ENCODE measurements around the gene GABRG3.

The GABRG3 gene

GRCh38 chr15:27127815-27128570 is 157.0 kb downstream of the GABRG3 start:
- no peak overlapping the region for H3K4me3 ChIP-seq (ENCODE audit: control insufficient read depth, low read depth, low read length)
- DNase-seq (ENCODE audit: low read depth), result no peak
- TF ChIP-seq CTCF (conservative IDR thresholded peaks at IDR 0.05; ENCODE audit: control insufficient read depth, insufficient read depth, low read depth, low read length), result no peak

GRCh38 chr15:27133249-27133648 is 162.3 kb downstream of the GABRG3 start:
- no peak for DNase-seq (ENCODE audit: low read depth)
- H3K4me3 ChIP-seq (ENCODE audit: control insufficient read depth, low read depth, low read length), result no peak overlapping the region
- TF ChIP-seq CTCF (conservative IDR thresholded peaks at IDR 0.05; ENCODE audit: control insufficient read depth, insufficient read depth, low read depth, low read length), result no peak

GRCh38 chr15:27134481-27134880 is 163.5 kb downstream of the GABRG3 start:
- TF ChIP-seq CTCF (conservative IDR thresholded peaks at IDR 0.05; ENCODE audit: control insufficient read depth, insufficient read depth, low read depth, low read length), result no peak
- DNase-seq (ENCODE audit: low read depth), result no peak
- no peak overlapping the region for H3K4me3 ChIP-seq (ENCODE audit: control insufficient read depth, low read depth, low read length)

GRCh38 chr15:27135151-27135550 is 164.2 kb downstream of the GABRG3 start:
- no peak for DNase-seq (ENCODE audit: low read depth)
- TF ChIP-seq CTCF (conservative IDR thresholded peaks at IDR 0.05; ENCODE audit: control insufficient read depth, insufficient read depth, low read depth, low read length), result no peak
- no peak overlapping the region for H3K4me3 ChIP-seq (ENCODE audit: control insufficient read depth, low read depth, low read length)

- no peak overlapping the region for H3K4me3 ChIP-seq (ENCODE audit: control insufficient read depth, low read depth, low read length)
- TF ChIP-seq CTCF (conservative IDR thresholded peaks at IDR 0.05; ENCODE audit: control insufficient read depth, insufficient read depth, low read depth, low read length), result no peak
- no peak for DNase-seq (ENCODE audit: low read depth)
These were observed 166.1 kb downstream of the GABRG3 start for GRCh38 chr15:27137127-27137526.

- no peak for DNase-seq (ENCODE audit: low read depth)
- no peak overlapping the region for H3K4me3 ChIP-seq (ENCODE audit: control insufficient read depth, low read depth, low read length)
- TF ChIP-seq CTCF (conservative IDR thresholded peaks at IDR 0.05; ENCODE audit: control insufficient read depth, insufficient read depth, low read depth, low read length), result no peak
These were observed 194.6 kb downstream of the GABRG3 start for GRCh38 chr15:27165590-27165989.
